Heart left ventricle (tissue), 13 donors: Measurements from ENCODE around the gene COL8A2.

Experiments
- POLR2A ChIP-seq, 2 donors: fragments of 450-650 bp; IDR thresholded peaks; one replicate each; pipeline ENCODE4 v1.6.1; 2017; ENCODE audit warnings: antibody characterized with exemption in 2 of 2, mild to moderate bottlenecking in 2 of 2, moderate library complexity in 2 of 2
- TF ChIP-seq, protein P1 (sequence below), 12 donors: fragments of 200-600 bp; sonication (generic) in 4 of 12; IDR thresholded peaks; one replicate each; pipeline versions ENCODE4 v1.5.0 to v1.8.0; 2018 to 2022; ENCODE audit warnings: antibody characterized with exemption in 12 of 12, mild to moderate bottlenecking in 5 of 12
- donor health status: ischemic (EF 13 %, LVEDD 7.1; RV severe dilation, severe dysfunction).
- donor health status: DM: no; HTN: yes; CAD: no.
- donor health status: DM: no; HTN: no; CAD: no.
- donor health status: ischemic (EF 25% LVEDD 6.9; RV normal size, moderate dysfunction).
- donor health status: ischemic (EF 25% LVEDD 5.7; RV mildly dilated, moderate dysfunction).
- donor health status: ischemic (EF 35%, LVEDD 5.7; RV mildly dilated, moderate dysfunction).
- donor health status: nonischemic (EF 11% LVEDD 7.7; RV severe dilation, severe dysfunction).
- donor health status: DM: yes; HTN: yes; CAD: no.
- donor health status: PGD.
- donor health status: ischemic (EF 29% LVEDD 5.4; RV normal size, mild dysfunction).
- donor health status: nonischemic (EF 23%, LVEDD 6.1; RV moderate dilation, normal function).

GRCh38 chr1:36093929-36094328, 31.1 kb downstream of the COL8A2 start:
- TF ChIP-seq, protein P1, sequence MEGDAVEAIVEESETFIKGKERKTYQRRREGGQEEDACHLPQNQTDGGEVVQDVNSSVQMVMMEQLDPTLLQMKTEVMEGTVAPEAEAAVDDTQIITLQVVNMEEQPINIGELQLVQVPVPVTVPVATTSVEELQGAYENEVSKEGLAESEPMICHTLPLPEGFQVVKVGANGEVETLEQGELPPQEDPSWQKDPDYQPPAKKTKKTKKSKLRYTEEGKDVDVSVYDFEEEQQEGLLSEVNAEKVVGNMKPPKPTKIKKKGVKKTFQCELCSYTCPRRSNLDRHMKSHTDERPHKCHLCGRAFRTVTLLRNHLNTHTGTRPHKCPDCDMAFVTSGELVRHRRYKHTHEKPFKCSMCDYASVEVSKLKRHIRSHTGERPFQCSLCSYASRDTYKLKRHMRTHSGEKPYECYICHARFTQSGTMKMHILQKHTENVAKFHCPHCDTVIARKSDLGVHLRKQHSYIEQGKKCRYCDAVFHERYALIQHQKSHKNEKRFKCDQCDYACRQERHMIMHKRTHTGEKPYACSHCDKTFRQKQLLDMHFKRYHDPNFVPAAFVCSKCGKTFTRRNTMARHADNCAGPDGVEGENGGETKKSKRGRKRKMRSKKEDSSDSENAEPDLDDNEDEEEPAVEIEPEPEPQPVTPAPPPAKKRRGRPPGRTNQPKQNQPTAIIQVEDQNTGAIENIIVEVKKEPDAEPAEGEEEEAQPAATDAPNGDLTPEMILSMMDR (IDR thresholded peaks at IDR 0.05): no peak
- no peak for TF ChIP-seq POLR2A (IDR thresholded peaks at IDR 0.05)
